Measurements from ENCODE around the gene FARP1. TPM values are rescaled to one million over a fixed set of nuclear protein-coding genes. Genes with fewer than 3 reads are reported as not detected.

FARP1 gene
- total and polyA plus RNA-seq, 10 of the 15 experiments (the other 5 are each of a cell fraction or from before 2014, with no cell fraction given): 0.17 to 6.9 (median 0.68) TPM

- 56% methylated on average over 18 of the region's 18 CpGs for WGBS (ENCODE audit: insufficient coverage, insufficient replicate concordance, low lambda C conversion rate, missing lambda C conversion rate)
- H2AFZ ChIP-seq (ENCODE audit: control insufficient read depth, low read depth, low read length): no peak overlapping the region
- ChIA-PET SMC1A (ENCODE audit: uncharacterized antibody, unreplicated experiment) (no interaction called here), POLR2A (no interaction called here), CTCF (no interaction called here), RAD21 (ENCODE audit: unreplicated experiment) (no interaction called here)
- no TSS peak for BruUV-seq (replicated peaks)
- no peaks in the 10 kb centered on the region for H3K9me3 ChIP-seq (replicated peaks; ENCODE audit: control insufficient read depth, insufficient read depth, low read length)
- no peaks in the 10 kb centered on the region for H3K79me2 ChIP-seq (ENCODE audit: control insufficient read depth, insufficient read depth, low read length)
- ATAC-seq: no peak
- in situ Hi-C loops (cut with MboI): no loop called here
- no peak for DNase-seq (ENCODE audit: low read depth, low spot score)
- no peak overlapping the region for H3K9ac ChIP-seq (ENCODE audit: control insufficient read depth, insufficient read depth, low read length)
- H4K20me1 ChIP-seq (ENCODE audit: control insufficient read depth, insufficient read depth): no peaks in the 10 kb centered on the region
- no peaks in the 10 kb centered on the region; a peak in 1 of 4 replicates for H3K27me3 ChIP-seq (replicated peaks in 1 of 2; ENCODE audit: control insufficient read depth in 2 of 2, insufficient read depth in 2 of 2, low read length in 1 of 2)
- H3K4me3 ChIP-seq: no peak overlapping the region
- intact Hi-C loops (cut with micrococcal nuclease; ENCODE audit: unreplicated experiment): no loop called here
- FAIRE-seq: no peak
- no peaks in the 10 kb centered on the region for H3K4me1 ChIP-seq (ENCODE audit: control insufficient read depth, insufficient read depth, low read length)
- H3K27ac ChIP-seq (ENCODE audit: control insufficient read depth, insufficient read depth): no peak overlapping the region
- no peak overlapping the region for H3K4me2 ChIP-seq (ENCODE audit: control insufficient read depth, insufficient read depth)
- TF ChIP-seq HSF1 (IDR thresholded peaks at IDR 0.05; ENCODE audit: low read depth, low read length): no peak
- TF ChIP-seq ZNF24 (IDR thresholded peaks at IDR 0.05): peak; percentile 46; the same call in 1 of the 2 replicates
- TF ChIP-seq BACH1 (IDR thresholded peaks at IDR 0.05; ENCODE audit: borderline replicate concordance): no peak
- H3K36me3 ChIP-seq (ENCODE audit: control insufficient read depth in 2 of 2, insufficient read depth in 2 of 2, low read length in 1 of 2): no peaks in the 10 kb centered on the region
These were observed 272.6 kb downstream of the FARP1 start for GRCh38 chr13:98415326-98416070.

- TF ChIP-seq CHD1 (IDR thresholded peaks at IDR 0.05; ENCODE audit: low read depth, low read length): no peak
- TF ChIP-seq YY1 (IDR thresholded peaks at IDR 0.05; ENCODE audit: low read depth, low read length): no peak
- TF ChIP-seq EGR1 (IDR thresholded peaks at IDR 0.05; ENCODE audit: borderline replicate concordance in 1 of 2, low read depth in 2 of 2, low read length in 2 of 2): no peak
- no peak for TF ChIP-seq ZNF274 (IDR thresholded peaks at IDR 0.05; ENCODE audit: insufficient read depth, insufficient read length)
- TF ChIP-seq ETV6 (conservative IDR thresholded peaks at IDR 0.05 in 1 of 2, IDR thresholded peaks at IDR 0.05 in 1 of 2; ENCODE audit: borderline replicate concordance in 1 of 2, low read depth in 1 of 2): no peak
- no peak for TF ChIP-seq POLR2AphosphoS2 (IDR thresholded peaks at IDR 0.05; ENCODE audit: low read depth, low read length)
- no peak for TF ChIP-seq POLR2A (IDR thresholded peaks at IDR 0.05; ENCODE audit: low read depth, low read length)
- TF ChIP-seq ELK1 (IDR thresholded peaks at IDR 0.05; ENCODE audit: low read depth, low read length): no peak
- TF ChIP-seq RAD21 (IDR thresholded peaks at IDR 0.05; ENCODE audit: insufficient read depth, low read depth, low read length): no peak
- no peak for TF ChIP-seq STAT3 (IDR thresholded peaks at IDR 0.05; ENCODE audit: low read depth, low read length)
- no peak for TF ChIP-seq ZNF622 (IDR thresholded peaks at IDR 0.05)
- SMC1A ChIA-PET (ENCODE audit: uncharacterized antibody, unreplicated experiment): no interaction called here
- Histone ChIP-seq H3K27ac (ENCODE audit: control insufficient read depth, insufficient read depth) (no peak overlapping the region), H3K4me3 (no peak overlapping the region), H2AFZ (ENCODE audit: control insufficient read depth, low read depth, low read length) (no peak overlapping the region), H3K9ac (ENCODE audit: control insufficient read depth, insufficient read depth, low read length) (no peak overlapping the region), H3K79me2 (ENCODE audit: control insufficient read depth, insufficient read depth, low read length) (no peaks in the 10 kb centered on the region), H4K20me1 (ENCODE audit: control insufficient read depth, insufficient read depth) (no peaks in the 10 kb centered on the region), H3K4me1 (ENCODE audit: control insufficient read depth, insufficient read depth, low read length) (no peaks in the 10 kb centered on the region), H3K4me2 (ENCODE audit: control insufficient read depth, insufficient read depth) (no peak overlapping the region), H3K36me3 (ENCODE audit: control insufficient read depth in 2 of 2, insufficient read depth in 2 of 2, low read length in 1 of 2) (no peaks in the 10 kb centered on the region), H3K9me3 (replicated peaks; ENCODE audit: control insufficient read depth, insufficient read depth, low read length) (no peaks in the 10 kb centered on the region), H3K27me3 (replicated peaks in 1 of 2; ENCODE audit: control insufficient read depth in 2 of 2, insufficient read depth in 2 of 2, low read length in 1 of 2) (no peaks in the 10 kb centered on the region; a peak in 1 of 4 replicates)
- DNase-seq (ENCODE audit: low read depth, low spot score) (no peak), ATAC-seq (no peak), FAIRE-seq (no peak)
- no TSS peak for BruUV-seq (replicated peaks)
- in situ Hi-C loops (cut with MboI): no loop called here
- POLR2A ChIA-PET: no interaction called here
- 25% methylated on average over 4 of the region's 4 CpGs for WGBS (ENCODE audit: insufficient coverage, insufficient replicate concordance, low lambda C conversion rate, missing lambda C conversion rate)
- CTCF ChIA-PET: no interaction called here
- intact Hi-C loops (cut with micrococcal nuclease; ENCODE audit: unreplicated experiment): no loop called here
- RAD21 ChIA-PET (ENCODE audit: unreplicated experiment): no interaction called here
These were observed 273.5 kb downstream of the FARP1 start for GRCh38 chr13:98416408-98416807.
